ENCODE measurements around the gene FDPS.

DNA sequence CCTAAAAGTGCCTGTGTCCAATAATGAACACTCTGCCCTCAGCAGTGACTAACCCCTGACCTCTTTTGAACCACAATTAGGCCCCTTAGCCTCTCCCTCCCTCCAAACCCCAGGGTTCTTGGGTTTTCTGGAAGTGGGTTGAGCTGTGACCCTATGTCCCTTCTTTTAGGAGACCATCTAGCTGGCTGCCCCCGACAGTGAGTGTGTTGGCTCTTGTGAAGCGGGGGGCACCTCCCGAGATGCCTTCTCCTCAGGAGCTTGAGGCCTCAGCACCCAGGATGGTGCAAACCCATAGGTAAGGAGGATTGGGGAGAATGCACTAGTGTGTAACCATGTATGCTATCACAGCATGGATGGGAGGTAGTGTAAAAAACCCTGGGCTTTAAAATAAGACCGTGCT, 19.3 kb downstream of the FDPS start:
- TF ChIP-seq POLR2A (IDR thresholded peaks at IDR 0.05; ENCODE audit: low read depth, low read length) (no peak), POLR2AphosphoS5 (IDR thresholded peaks at IDR 0.05; ENCODE audit: low read depth, low read length) (no peak)
